GM12801 (cell line): ENCODE measurements around the gene MINDY4.

Experiments
- TF ChIP-seq, protein P1 (sequence below): IDR thresholded peaks from one replicate; pipeline ENCODE4 v1.5.1; 2011; ENCODE audit warnings: control low read depth; ENCODE audit not compliant: insufficient read length; ENCODE audit errors: extremely low read depth

MINDY4 gene

DNA sequence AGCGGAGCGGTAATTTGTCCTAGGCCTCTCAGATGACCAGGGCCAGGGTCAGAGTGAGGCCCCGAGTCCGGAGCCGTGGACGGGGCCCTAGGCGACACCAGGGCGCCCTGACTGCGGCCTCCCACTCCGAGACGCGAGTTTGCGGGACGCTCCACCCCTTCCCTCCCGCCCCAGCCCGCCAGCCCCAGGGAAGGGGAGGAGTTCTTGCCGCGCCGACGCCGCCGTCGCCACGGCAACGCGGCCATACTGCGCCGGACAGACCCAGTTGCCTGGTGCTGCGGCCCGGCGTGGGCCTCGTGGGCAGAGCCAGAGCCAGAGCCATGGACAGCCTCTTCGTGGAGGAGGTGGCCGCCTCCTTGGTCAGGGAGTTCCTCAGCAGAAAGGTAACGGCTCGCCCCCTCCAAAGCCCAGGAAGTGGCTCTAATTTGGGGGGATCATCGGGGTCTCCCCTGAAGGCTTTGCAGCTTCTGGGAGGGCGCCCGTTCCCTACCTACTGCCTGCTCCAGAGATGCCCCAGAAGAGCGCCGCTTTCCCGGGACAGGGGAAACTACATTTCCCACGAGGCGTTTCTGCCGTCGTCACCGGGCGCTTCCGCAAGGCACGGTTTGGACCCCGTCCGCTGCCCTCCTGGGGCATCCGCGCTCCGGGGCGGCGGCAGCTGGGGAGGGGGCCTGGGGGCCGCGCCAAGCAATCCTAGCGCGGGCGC is at the start of gene MINDY4:
MINDY4 (plus strand) TSS at position 244 of the 706 bp plus-strand sequence; CDS start at position 321, 77 bp downstream.
- TF ChIP-seq, protein P1, sequence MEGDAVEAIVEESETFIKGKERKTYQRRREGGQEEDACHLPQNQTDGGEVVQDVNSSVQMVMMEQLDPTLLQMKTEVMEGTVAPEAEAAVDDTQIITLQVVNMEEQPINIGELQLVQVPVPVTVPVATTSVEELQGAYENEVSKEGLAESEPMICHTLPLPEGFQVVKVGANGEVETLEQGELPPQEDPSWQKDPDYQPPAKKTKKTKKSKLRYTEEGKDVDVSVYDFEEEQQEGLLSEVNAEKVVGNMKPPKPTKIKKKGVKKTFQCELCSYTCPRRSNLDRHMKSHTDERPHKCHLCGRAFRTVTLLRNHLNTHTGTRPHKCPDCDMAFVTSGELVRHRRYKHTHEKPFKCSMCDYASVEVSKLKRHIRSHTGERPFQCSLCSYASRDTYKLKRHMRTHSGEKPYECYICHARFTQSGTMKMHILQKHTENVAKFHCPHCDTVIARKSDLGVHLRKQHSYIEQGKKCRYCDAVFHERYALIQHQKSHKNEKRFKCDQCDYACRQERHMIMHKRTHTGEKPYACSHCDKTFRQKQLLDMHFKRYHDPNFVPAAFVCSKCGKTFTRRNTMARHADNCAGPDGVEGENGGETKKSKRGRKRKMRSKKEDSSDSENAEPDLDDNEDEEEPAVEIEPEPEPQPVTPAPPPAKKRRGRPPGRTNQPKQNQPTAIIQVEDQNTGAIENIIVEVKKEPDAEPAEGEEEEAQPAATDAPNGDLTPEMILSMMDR, result no peak

DNA sequence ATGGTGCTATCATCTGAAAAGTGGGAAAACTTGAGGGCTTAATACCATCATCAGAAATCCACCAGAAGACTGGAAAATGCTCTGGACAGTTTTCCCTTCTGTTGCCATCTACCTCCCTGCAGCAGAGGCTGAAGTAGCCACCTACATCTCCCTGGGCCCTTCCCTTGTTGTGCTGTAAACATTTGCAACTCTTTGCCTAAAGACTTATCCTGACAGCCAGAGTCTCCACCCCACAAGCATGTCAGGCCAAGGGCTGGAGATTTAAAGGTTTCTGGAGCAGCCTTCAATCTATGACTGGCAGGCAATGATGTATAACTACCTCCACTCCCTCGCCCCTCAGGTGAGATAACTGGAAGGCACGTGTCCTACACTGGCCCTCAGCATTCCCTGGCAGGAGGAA is 49.0 kb upstream of the MINDY4 start:
- TF ChIP-seq, protein P1, result no peak

DNA sequence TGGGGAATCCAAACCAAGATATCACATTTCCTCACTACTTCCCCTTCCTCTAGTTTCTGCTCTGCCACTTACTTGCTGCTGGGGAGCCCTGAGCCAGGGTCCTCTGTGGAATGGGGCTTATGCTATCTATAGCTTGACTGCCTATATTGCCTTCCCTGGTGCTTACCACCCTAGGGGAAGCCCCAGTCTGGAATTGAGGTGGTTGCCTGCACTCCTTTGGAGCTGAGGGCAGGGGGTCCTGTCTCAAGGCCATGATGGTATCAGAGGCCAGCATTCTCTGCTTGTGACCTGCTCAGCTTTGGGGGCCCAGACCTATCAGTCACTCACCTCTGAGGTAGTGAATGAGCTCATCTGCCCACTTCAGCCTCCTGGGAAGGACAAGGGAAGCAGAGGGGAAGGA is 48.5 kb upstream of the MINDY4 start:
- TF ChIP-seq, protein P1, result no peak

DNA sequence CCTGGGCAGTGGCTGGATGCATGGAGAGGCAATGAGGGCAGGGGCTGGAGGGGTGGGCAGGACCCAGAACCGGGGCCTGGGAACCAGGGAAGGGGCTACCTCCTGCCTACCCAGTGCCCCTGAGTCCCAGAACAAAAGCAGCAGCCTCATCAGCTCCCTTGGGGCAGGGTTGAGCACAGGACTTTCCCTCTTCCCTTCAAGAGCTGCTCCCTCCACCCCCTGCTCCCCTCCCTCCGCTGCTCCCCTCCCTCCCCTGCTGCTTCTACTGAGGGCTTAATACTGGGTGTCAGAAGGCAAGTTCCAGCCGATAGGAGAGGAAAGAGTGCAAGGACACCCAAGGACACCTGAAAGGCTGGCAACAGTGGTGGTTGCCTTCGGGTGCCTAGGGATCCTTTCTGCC is 47.4 kb upstream of the MINDY4 start:
- TF ChIP-seq, protein P1, result no peak

DNA sequence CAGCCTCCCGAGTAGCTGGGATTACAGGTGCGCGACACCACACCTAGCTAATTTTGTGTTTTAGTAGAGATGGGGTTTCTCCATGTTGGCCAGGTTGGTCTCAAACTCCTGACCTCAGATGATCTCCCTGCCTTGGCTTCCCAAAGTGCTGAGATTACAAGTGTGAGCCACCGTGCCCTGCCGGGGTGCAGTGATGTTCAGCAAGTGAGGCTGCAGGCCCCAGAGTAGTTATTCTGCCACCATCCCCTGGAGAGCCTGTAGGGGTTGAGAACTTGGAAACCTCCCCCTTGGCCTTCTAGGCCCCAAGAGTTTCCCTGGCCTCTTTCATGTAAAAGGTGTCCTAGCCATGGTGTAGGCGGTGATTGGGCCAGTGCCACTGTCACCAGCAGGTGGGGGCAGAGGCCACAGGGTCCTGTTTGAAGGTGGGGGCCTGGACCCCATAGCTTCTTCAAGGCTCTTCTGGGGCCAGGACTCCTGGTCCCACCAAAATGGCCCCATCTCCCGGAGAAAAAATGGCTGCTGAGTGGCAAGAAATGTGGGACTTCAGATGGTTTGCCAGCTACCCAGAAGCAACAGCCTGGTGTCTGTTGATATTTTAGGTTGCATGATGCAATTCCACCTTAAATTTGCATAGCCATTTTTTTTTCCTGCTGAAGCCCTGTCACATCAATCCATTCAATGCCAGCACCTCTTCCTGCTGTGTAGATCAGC is 44.8 kb upstream of the MINDY4 start:
- TF ChIP-seq, protein P1, result no peak

DNA sequence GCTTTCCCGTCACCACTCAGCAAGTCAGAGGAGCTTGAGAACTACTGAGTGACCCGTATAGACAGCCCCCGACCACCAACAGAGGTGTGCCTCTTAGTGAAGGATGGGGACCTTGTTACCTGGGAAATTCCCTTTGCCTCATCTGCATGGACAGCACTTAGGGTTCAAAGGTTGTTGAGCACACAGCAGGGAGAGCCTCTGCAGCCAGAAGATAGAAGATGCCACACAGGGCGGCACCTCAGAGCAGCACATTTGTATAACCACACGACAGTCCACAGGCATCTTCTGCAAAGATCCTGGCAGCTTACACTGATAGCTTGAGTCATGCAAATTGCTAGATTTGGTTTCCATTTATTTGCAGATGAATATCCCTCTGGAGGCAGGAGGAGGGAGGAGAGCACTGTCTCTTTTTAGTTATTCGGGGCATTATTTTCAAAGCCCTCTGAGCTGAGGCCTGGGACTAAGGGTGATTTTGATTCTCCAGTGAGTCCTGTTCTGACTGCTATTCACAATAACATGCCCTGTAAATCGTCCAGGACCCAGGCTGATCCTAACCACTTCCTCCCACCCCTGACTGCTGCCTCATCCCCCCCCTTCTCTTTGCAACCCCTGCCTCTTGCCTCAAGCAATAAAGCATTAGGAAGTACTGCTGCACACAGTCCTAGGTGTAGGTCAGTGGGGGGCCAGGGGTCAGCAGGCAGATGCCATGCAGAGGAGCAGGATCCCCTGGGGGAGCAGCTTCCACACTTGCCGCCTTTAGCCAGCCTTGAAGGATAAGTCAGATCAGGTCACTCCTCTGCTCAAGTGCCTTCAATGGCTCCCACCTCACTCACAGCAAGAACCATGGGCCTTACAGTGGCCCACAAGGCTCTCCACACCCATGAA is 43.9 kb upstream of the MINDY4 start:
- TF ChIP-seq, protein P1, result no peak

DNA sequence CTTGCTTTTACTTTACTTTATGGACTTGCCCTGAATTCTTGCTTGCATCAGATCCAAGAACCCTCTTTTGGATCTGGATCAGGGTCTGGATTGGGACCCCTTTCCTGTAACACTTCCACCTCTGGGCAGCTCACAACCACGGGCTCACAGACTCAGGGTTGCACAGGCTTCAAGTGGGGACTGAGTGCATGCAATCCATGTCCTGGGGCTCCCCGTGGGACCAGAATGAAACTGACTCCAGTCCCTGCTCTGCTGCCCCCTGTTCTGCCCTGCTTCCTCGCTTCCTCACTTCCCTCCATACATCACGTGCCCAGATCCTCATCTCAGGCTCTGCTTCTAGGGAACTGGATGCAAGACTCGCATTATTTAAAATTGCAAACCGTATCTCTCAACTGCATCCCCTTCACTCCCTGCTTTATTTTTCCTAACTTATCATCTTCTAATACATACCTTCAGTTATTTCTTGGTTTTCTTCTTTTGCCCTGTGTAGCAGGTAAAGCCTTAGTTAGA is 42.6 kb upstream of the MINDY4 start:
- TF ChIP-seq, protein P1, result no peak
